Measurements from ENCODE around the gene PACRG.
"Not testable (repeated sequence)": the region's sequence is repeated elsewhere in the genome, so short reads cannot be mapped to it uniquely, and the experiment has no call there.

The PACRG gene

GRCh38 chr6:163298079-163298830, 570.5 kb downstream of the PACRG start:
- no peak for DNase-seq

GRCh38 chr6:163300838-163301237, 573.1 kb downstream of the PACRG start:
- DNase-seq, result no peak

DNA sequence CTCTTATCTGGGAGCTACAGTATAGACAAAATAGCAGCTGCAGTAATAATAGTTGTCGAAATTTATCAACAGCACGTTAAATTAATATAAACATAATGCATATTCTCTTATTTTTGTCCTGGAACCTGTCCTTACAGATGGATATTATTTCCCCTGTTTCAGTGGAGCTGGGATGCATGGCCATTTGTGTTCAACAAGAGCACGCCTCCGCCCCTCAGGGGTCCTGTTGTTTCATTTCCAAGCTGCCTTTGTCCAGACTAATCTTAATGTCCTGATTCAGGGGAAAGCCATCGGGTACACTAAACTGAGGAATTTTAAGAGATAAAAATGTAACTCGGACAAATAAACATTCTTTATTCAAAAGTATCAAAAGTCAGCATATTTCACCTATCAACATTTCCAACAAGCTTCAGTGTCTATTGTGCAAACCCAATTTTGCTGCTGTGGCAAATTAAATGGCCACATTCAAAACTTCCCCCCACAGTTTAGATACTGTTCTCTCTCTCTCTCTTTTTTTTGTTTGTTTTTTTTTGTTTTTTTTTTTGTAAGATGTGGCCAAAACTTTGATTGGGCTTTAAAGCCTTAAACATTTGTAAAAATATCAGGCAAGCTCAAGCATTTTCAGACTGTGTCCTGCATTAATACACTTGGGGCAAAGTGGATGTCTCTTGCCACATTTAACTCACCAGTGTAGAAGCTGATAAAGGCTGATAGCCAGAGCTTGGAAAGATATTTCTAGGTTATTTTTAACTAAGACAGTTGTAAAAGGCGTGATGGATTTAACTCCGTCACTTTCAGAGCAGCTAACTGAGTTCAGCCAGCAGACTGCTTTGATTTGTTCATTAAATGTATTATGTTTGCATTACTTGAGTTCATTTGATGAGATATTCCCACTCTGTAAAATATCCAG, 574.2 kb downstream of the PACRG start:
- no peak for DNase-seq

GRCh38 chr6:163302747-163303146, 575.0 kb downstream of the PACRG start:
- no peak for DNase-seq

DNA sequence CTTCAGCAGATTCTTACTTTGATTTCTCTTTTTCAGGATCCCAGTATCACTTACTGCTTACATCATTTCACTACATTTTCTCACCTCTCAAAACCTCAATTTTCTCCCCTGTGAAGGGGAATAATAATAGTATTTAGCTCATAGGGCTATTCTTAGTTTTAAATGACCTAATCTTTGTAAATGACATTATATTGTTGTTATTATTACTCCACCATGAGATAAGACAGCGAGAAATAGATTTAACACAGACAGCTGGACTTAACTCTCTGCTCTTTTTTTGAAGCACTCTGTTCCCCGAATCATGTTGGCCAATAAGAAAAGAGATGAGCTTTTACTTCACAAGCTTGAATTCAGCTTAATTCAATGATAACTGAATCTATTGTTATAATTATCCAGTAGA, 578.2 kb downstream of the PACRG start:
- DNase-seq, result no peak

DNA sequence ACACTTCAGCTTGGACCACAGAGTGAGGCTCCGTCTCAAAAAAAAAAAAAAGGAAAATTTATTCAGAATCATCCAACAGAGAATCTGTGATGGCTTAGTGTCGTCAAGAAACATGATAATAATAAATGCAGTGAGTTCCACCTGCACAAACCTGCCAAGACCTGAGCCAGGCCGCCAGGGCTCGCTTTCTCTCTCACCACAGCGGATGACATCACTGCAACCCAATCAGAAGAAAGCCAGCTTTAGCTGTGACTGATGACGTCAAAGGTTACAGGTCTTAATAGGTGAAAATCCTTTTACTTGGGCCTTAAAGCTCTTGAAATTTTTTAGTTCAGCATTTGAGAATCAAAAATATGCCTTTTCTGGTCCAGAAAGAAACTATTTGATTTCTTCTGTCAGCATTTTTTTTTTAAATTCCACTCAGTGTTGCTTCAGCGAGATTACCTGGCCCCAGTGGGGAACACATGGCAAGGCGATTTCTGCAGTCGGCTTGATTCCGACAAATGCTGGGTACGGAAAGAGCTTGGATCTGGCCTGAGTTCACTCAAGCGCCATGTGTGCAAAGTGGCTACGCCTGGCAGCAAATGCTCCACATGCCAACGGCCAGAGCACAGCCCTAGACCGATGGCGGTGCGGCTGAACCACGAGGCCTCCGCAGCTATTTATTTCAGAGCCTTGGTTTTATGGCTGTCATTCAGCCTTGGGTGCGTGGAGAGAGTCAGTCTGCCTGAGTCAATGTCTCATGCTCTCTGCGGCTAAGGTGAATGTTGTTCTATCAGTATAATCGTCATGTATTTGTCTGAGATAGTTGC, 581.1 kb downstream of the PACRG start:
- no peak for DNase-seq

DNA sequence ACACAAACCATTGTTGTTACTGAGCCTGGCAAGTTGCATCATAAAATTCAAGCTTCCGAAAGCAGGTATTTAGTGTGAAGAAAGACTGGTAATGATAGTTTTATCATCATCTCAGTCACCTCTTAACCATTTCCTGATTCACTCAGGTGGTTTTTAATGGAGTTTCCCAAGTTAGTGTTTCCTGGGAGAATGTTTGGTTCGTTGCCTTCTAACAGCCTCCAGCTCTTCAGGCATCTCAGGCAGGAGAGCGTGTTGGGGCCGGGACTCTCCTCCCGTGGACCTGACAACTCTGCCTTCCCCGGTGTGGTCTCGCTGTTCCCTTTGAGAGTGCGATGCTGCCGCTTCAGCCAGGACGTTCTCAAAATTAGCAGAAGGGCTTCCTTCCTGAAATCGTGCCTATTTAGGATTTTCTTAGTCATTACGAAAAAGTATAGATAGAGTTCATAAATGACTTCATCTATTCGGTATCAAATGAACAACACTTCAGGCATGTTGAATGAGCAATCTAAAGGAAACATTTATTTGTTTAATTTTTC, 581.8 kb downstream of the PACRG start:
- no peak for DNase-seq

- DNase-seq, result no peak
Measured at GRCh38 chr6:163310096-163310972, 582.6 kb downstream of the PACRG start.

- DNase-seq, result no peak
Measured at GRCh38 chr6:163310973-163311383, 583.2 kb downstream of the PACRG start.

DNA sequence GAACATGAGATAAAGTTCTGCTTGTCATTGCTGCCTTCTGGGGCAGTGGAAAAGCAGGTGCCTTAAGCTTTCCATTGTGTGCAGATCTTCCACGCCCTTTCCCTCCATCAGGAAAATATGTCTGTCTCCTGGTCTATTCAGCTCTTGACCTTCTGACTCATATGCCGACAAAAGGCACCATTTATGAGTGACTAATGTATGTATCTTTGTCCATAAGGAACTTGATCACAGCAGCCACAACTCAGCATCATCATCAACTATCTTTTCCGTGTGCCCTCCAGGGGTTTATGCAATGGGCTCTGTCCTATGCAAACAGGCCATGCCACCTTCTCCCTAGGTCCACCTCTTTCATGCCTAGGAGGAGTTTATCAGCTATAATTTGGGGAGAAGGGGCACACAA, 584.1 kb downstream of the PACRG start:
- DNase-seq, result no peak

DNA sequence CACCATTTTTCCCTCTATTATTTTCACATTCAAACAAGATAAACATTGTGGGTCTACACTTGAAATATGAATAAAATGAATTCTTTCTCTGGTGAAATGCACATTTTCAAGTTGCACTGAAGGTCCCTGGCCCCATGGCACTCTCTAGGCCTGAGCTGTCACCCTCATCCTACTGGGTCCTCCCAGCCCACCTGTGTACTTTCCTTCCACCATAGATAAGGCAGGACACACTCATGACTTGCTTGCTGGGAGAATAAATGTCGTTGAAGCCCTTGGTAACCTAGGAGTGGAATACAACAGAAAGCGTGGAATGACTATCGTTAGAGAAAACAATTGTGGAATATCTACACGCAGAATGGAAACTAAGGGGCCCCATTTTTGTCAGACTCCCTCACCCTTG, 585.8 kb downstream of the PACRG start:
- DNase-seq, result no peak

DNA sequence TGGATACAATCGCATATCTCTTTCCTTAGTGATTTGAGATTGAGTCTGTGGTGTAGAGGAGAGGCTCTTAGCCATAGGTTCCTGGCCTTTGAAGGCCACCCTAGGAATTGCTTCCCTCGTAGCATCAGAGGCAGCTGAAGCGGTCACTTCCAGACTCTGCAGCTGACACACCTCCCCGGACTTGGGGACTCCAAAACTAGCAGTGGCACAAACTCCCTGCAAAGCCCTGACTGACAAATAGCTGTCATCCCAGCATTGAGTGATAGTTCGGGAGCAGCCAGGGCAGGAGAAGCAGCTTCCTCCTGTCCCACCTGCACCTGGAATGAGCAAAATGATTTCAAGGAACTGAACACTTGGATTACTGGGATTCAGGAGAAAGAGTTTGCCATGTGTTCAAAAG, 586.2 kb downstream of the PACRG start:
- no peak for DNase-seq

DNA sequence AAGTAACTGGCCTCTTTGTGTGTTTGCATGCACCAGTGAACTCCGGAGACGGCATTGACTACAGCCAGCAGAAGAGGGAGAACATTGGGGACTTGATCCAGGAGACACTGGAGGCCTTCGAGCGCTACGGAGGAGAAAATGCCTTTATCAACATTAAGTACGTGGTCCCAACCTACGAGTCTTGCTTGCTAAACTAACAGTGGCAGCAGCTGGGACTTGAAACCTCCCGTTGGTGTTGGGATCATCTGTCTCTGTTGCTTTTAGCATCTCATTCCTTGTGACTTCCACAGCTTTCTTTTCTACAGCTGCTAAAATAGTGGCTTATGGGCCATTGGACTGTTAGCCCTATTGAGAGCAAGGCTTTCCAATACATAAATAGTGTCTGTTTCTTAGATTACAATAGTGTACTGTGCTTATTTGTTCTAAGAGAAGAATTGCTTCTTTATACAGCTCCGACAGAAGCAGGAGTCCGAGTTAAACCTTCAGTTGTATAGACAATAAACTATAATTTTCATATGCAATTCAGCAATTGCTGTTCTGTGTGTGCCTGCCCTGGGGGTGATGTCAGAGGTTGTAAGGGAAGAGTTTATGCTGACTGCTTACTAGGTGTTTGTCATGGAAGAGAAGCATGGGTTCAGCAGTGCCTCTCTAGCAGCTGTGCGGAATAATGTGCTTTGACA, 587.2 kb downstream of the PACRG start:
- no peak for DNase-seq

DNA sequence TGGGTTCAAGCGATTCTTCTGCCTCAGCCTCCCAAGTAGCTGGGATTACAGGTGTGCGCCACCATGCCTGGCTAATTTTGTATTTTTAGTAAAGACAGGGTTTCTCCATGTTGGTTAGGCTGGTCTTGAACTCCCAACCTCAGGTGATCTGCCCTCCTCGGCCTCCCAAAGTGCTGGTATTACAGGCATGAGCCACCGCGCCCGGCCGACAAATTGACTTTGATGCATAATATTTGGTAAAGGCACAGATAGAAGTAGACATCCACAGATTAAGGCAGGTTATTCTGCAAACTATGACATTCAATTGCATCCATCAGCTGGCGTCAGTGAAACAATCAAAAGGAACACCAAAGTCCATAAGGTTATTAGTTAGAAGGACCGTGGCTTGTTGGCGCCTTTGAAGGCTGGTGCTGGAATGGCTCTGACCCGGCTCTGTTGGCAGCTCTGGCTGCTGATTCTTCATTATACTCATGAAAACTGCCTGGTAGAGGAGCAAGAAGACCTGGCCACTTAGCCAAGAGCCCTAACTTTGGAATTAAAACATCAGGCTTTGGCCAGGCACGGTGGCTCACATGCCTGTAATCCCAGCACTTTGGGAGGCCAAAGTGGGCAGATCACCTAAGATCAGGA, 589.2 kb downstream of the PACRG start:
- DNase-seq, result not testable (repeated sequence)

- DNase-seq, result no peak
Measured at GRCh38 chr6:163318071-163318786, 590.5 kb downstream of the PACRG start.

GRCh38 chr6:163319609-163320366, 592.0 kb downstream of the PACRG start:
- no peak for DNase-seq

DNA sequence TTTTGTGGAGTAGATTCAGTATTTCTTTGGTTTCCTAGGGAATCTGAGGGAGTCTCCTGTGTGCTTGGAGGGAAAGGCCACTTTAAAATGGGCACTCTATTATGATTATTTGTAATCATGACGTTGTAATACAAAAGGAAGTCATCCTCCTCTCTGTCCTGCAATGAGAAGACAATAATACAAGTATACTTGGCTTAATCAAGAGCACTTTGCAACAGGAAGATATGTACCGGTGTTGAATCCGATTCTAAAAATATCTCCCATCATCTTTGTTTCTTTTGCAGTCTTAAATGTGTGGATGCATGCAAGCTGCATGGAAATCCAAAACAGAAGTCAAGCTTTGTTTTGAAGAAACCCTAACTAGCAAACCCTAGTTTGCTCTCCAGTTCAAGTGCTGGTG, 592.6 kb downstream of the PACRG start:
- DNase-seq, result no peak

- DNase-seq, result no peak
Measured at GRCh38 chr6:163320804-163321203, 593.0 kb downstream of the PACRG start.

DNA sequence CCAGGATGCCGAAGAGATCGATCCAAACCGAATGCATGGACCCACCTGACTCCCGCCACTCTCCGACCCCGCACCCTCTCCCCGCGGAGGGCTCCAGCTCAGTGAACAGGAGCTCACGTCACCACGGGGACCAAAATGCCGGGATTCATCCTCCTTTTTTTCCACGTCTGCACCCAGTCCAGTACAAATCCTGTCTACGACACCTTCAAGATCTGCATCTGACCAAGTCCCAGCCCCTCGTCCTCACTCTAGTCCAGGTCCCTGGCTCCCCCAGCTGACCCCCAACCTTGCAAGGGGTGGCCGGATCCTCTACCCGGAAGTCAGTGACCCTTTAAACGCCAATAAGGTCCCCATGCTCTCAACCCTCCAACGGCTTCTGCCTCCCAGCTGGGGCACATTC, 593.9 kb downstream of the PACRG start:
- DNase-seq, result no peak
